Measurements from ENCODE around the gene MIEN1. TPM values are rescaled to one million over a fixed set of nuclear protein-coding genes. Genes with fewer than 3 reads are reported as not detected.

Gene MIEN1
- total and polyA plus RNA-seq, 2 donors (not counting 1 experiment from before 2014, with no cell fraction given): 41.1 to 63.2 TPM

DNA sequence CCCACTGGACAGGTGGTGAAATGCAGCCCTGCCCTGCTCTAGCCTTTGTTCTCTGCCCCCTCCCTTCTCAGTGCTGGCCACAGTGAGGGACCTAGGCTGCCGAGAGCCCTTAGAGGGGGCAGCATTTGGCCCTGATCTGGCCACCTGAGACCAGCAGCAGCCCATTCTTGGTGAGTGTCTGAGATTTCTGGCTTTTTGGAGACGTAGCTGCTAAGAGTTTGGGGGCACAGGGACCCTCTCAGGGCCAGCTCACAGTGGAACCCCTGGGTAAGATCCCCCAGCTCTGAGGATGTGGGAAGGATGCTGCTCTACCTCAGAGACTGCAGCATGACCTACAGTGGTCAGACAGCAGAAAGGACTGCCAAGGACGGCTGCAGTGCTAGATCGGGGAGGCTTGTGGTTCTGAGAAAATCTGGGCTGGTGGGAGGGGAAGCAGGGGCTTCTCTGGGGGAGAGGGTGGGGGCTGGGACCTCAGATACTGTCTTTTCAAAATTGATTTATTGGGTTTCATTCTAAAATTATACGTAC, 20.7 kb upstream of the MIEN1 start:
- peaks cover 24 to 27% of the 10 kb centered on the region in 2 donors for H3K4me1 ChIP-seq (ENCODE audit: control insufficient read depth in 2 of 2, insufficient read depth in 2 of 2, low read length in 2 of 2)
- no peak overlapping the region for H3K27ac ChIP-seq (ENCODE audit: low read length in 2 of 2)
- no peaks in the 10 kb centered on the region for H3K27me3 ChIP-seq (replicated peaks in 1 of 4; ENCODE audit: control extremely low read depth in 1 of 4, control insufficient read depth in 3 of 4, insufficient read depth in 4 of 4, low read length in 3 of 4)
- H3K27ac Mint-ChIP-seq: no peak overlapping the region
- no peak overlapping the region for H3K4me3 Mint-ChIP-seq
- intact Hi-C loops (cut with micrococcal nuclease): loop anchor here (5.0 to 10.0 kb wide), 3 partner anchors 74 to 174 kb away; partner anchors contain the start of genes LRRC3C, ORMDL3 and STARD3
- WGBS (ENCODE audit: insufficient coverage): 61% methylated on average over 3 of the region's 5 CpGs
- no peak for ATAC-seq (ENCODE audit: low read depth)
- no peak overlapping the region for H3K4me2 ChIP-seq (replicated peaks; ENCODE audit: low read depth, low read length, poor library complexity, severe bottlenecking)
- POLR2A ChIA-PET: interaction anchor here (0.6 kb wide), 1 partner anchor 69 kb away, joined by 5 read pairs; no protein-coding TSS in a partner anchor
- peaks cover 0 to 6% (median 0%) of the 10 kb centered on the region in 3 donors for H3K9me3 ChIP-seq (ENCODE audit: control extremely low read depth in 1 of 3, control insufficient read depth in 2 of 3, insufficient read depth in 1 of 3, low read length in 2 of 3)
- CTCF ChIA-PET: interaction anchor here (1.6 to 3.7 kb wide), 2 partner anchors 22 to 129 kb away, joined by 3 to 18 read pairs; no protein-coding TSS in a partner anchor
- no peaks in the 10 kb centered on the region for H3K27me3 Mint-ChIP-seq
- H3K9ac ChIP-seq (ENCODE audit: low read length): no peak overlapping the region
- H3K9me3 Mint-ChIP-seq (ENCODE audit: insufficient read depth): no peaks in the 10 kb centered on the region
- no peak for DNase-seq
- no peak overlapping the region for H3K4me3 ChIP-seq (ENCODE audit: control extremely low read depth in 1 of 5, extremely low read depth in 1 of 5, insufficient read depth in 1 of 5, low read depth in 2 of 5, low read length in 4 of 5)
- no peaks in the 10 kb centered on the region for H3K79me2 ChIP-seq (ENCODE audit: control insufficient read depth, insufficient read depth, low read length)
- no peaks in the 10 kb centered on the region for H3K36me3 ChIP-seq (replicated peaks in 1 of 2; ENCODE audit: control extremely low read depth in 1 of 2, control insufficient read depth in 1 of 2, extremely low read depth in 1 of 2, insufficient read depth in 2 of 2, low read length in 1 of 2)
- H4K20me1 ChIP-seq (ENCODE audit: control insufficient read depth, insufficient read depth, low read length, poor library complexity, severe bottlenecking): no peaks in the 10 kb centered on the region
- H2AFZ ChIP-seq (ENCODE audit: insufficient read depth, low read depth, low read length, poor library complexity, severe bottlenecking): no peak overlapping the region
- TF ChIP-seq, protein P1, sequence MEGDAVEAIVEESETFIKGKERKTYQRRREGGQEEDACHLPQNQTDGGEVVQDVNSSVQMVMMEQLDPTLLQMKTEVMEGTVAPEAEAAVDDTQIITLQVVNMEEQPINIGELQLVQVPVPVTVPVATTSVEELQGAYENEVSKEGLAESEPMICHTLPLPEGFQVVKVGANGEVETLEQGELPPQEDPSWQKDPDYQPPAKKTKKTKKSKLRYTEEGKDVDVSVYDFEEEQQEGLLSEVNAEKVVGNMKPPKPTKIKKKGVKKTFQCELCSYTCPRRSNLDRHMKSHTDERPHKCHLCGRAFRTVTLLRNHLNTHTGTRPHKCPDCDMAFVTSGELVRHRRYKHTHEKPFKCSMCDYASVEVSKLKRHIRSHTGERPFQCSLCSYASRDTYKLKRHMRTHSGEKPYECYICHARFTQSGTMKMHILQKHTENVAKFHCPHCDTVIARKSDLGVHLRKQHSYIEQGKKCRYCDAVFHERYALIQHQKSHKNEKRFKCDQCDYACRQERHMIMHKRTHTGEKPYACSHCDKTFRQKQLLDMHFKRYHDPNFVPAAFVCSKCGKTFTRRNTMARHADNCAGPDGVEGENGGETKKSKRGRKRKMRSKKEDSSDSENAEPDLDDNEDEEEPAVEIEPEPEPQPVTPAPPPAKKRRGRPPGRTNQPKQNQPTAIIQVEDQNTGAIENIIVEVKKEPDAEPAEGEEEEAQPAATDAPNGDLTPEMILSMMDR (IDR thresholded peaks at IDR 0.05): no peak
- TF ChIP-seq EZH2 (IDR thresholded peaks at IDR 0.05; ENCODE audit: borderline replicate concordance, insufficient read depth, low read depth, low read length, poor library complexity, severe bottlenecking): no peak
- H3K4me1 Mint-ChIP-seq: peaks cover 30% of the 10 kb centered on the region
